ENCODE data around the gene TJAP1. TPM values are rescaled to one million over a fixed set of nuclear protein-coding genes. Genes with fewer than 3 reads are reported as not detected.

The TJAP1 gene, protein sequence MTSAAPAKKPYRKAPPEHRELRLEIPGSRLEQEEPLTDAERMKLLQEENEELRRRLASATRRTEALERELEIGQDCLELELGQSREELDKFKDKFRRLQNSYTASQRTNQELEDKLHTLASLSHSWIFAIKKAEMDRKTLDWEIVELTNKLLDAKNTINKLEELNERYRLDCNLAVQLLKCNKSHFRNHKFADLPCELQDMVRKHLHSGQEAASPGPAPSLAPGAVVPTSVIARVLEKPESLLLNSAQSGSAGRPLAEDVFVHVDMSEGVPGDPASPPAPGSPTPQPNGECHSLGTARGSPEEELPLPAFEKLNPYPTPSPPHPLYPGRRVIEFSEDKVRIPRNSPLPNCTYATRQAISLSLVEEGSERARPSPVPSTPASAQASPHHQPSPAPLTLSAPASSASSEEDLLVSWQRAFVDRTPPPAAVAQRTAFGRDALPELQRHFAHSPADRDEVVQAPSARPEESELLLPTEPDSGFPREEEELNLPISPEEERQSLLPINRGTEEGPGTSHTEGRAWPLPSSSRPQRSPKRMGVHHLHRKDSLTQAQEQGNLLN
- total RNA-seq (10 to 100 TPM; 55.9 to 59.1 TPM), polyA plus RNA-seq (ENCODE audit: insufficient read depth, low read depth, low replicate concordance) (35.4 TPM)
- long read RNA-seq, donor 1, partial matches to known transcripts, result 0 of 3 reads
- long read RNA-seq, donor 1, other reads (novel, unspliced or antisense), result 0 of 3 reads
- long read RNA-seq, donor 2, partial matches to known transcripts, result 0 of 2 reads
- long read RNA-seq, donor 2, other reads (novel, unspliced or antisense), result 0 of 2 reads

GRCh38 chr6:43477235-43478007 is at the start of gene TJAP1:
Gene TJAP1 (plus strand): TSS chr6:43477570. CDS start chr6:43499002, 21,432 bp downstream.
- no peaks in the 10 kb centered on the region for H3K27me3 ChIP-seq
- WGBS, 2 donors, result 1% methylated on average over 34 of the region's 34 CpGs
- H3K36me3 ChIP-seq (ENCODE audit: low read depth, missing control alignments), result no peaks in the 10 kb centered on the region
- H3K4me3 ChIP-seq, result peak within 1 kb of the TSS; percentile 74
- intact Hi-C loops (cut with DNase I; ENCODE audit: low total_unique reads), result no loop called here
- peak within 1 kb of the TSS; percentile 60 to 79 for H3K27ac ChIP-seq
- no peaks in the 10 kb centered on the region for H3K9me3 ChIP-seq
- no peak for TF ChIP-seq CTCF (IDR thresholded peaks at IDR 0.05)
- peak; percentile 26 for TF ChIP-seq POLR2A (IDR thresholded peaks at IDR 0.05)
- peaks cover 7% of the 10 kb centered on the region for H3K4me1 ChIP-seq
- DNase-seq, result peak; percentile 95

GRCh38 chr6:43428112-43428570 is 49.2 kb upstream of the TJAP1 start:
- Histone ChIP-seq H3K27me3 (no peaks in the 10 kb centered on the region), H3K36me3 (ENCODE audit: low read depth, missing control alignments) (no peaks in the 10 kb centered on the region), H3K9me3 (no peaks in the 10 kb centered on the region), H3K4me1 (peaks cover 6% of the 10 kb centered on the region), H3K4me3 (peak overlapping the region; percentile 66 to 83), H3K27ac (peak overlapping the region; percentile 68 to 86)
- no peak for DNase-seq
- intact Hi-C loops (cut with DNase I; ENCODE audit: low total_unique reads), result no loop called here
- no peak for TF ChIP-seq POLR2A (IDR thresholded peaks at IDR 0.05)
- TF ChIP-seq CTCF (IDR thresholded peaks at IDR 0.05), result no peak
- WGBS, 2 donors, result 12 to 16% methylated on average over 8 to 12 of the region's 12 CpGs

DNA sequence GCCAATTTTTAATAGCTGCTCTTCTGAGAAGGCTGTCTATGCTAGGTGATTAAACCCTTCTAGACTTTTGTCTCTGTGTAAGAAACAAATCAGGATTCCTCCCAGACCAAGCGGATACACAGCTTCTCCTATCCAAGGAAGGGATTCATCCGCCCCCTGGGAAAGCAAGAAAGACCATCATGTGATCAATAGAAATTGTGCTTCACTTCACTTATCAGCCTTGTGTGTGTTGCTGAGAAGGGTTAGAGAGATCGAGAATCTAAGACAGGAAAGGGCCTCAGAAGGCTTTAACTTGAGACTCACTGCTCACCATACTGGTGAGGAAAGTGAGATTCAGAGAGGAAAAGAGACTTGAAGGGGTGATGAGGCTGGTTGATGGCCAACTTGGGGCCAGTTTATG is 48.5 kb upstream of the TJAP1 start:
- H3K27me3 ChIP-seq, result no peaks in the 10 kb centered on the region
- no peak overlapping the region for H3K27ac ChIP-seq
- peaks cover 6% of the 10 kb centered on the region for H3K4me1 ChIP-seq
- intact Hi-C loops (cut with DNase I; ENCODE audit: low total_unique reads), result no loop called here
- H3K9me3 ChIP-seq, result no peaks in the 10 kb centered on the region
- TF ChIP-seq POLR2A (IDR thresholded peaks at IDR 0.05) (no peak), CTCF (IDR thresholded peaks at IDR 0.05) (no peak)
- 63 to 92% methylated on average over 3 of the region's 3 CpGs for WGBS, 2 donors
- no peak for DNase-seq
- no peak overlapping the region for H3K4me3 ChIP-seq
- no peaks in the 10 kb centered on the region for H3K36me3 ChIP-seq (ENCODE audit: low read depth, missing control alignments)

DNA sequence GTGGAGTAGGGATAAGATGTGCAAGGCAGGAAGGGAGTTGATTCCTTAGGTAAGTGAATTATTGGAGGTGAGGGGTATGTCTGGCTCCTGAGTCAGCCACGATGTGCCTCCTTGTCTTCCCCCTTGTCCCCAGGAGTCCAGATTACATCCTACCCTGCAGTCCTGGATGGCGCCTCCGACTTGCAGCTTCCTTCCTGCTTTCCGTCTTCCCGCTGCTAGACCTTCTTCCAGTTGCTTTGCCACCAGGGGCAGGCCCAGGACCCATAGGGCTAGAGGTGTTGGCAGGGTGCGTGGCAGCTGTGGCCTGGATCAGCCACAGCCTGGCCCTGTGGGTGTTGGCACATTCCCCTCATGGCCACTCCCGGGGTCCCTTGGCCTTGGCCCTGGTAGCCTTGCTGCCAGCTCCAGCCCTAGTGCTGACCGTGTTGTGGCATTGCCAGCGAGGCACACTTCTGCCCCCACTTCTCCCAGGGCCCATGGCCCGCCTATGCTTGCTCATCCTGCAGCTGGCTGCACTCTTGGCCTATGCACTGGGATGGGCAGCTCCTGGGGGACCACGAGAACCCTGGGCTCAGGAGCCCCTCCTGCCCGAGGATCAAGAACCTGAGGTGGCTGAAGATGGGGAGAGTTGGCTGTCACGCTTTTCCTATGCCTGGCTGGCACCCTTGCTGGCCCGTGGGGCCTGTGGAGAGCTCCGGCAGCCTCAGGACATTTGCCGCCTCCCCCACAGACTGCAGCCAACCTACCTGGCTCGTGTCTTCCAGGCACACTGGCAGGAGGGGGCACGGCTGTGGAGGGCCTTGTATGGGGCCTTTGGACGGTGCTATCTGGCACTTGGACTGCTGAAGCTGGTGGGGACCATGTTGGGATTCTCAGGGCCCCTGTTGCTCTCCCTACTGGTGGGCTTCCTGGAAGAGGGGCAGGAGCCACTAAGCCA is 45.1 kb upstream of the TJAP1 start:
- intact Hi-C loops (cut with DNase I; ENCODE audit: low total_unique reads), result no loop called here
- H3K9me3 ChIP-seq, result no peaks in the 10 kb centered on the region
- no peak overlapping the region for H3K27ac ChIP-seq
- H3K36me3 ChIP-seq (ENCODE audit: low read depth, missing control alignments), result no peaks in the 10 kb centered on the region
- H3K4me3 ChIP-seq, result no peak overlapping the region
- TF ChIP-seq CTCF (IDR thresholded peaks at IDR 0.05) (no peak), POLR2A (IDR thresholded peaks at IDR 0.05) (no peak)
- peaks cover 15% of the 10 kb centered on the region for H3K4me1 ChIP-seq
- DNase-seq, result no peak
- H3K27me3 ChIP-seq, result no peaks in the 10 kb centered on the region
- 91% methylated on average over 11 to 19 of the region's 19 CpGs for WGBS, 2 donors

Measured in testis (tissue), 5 donors.